Activated CD4-positive, alpha-beta memory T cell treated with anti-CD3 and anti-CD28 coated beads, Interleukin-2, amount 10 ng/mL, durations not matched to agents 7 days and 5 days (primary cell): ENCODE data around the gene TTC31. TPM values are rescaled to one million over a fixed set of nuclear protein-coding genes. Genes with fewer than 3 reads are reported as not detected.

Experiments
- CTCF ChIA-PET: fragments of 350-600 bp; sonication (Branson Sonifier 250); formaldehyde crosslinking; loops from one replicate; lab custom pipeline; 2021; ENCODE audit warnings: antibody characterized with exemption, inconsistent platforms; lab: Charles Lee
- POLR2A ChIA-PET: fragments of 350-600 bp; sonication (Branson Sonifier 250); formaldehyde crosslinking; loops from one replicate; lab custom pipeline; 2021; ENCODE audit warnings: antibody characterized with exemption; lab: Charles Lee
- DNase-seq: peaks from one replicate; pipeline ENCODE4 v3.0.0-alpha.2; 2020
- H3K27ac Mint-ChIP-seq: one replicate; pipeline ENCODE4 v1.8.0; 2021; ENCODE audit warnings: mild to moderate bottlenecking, mixed read lengths
- H3K27me3 Mint-ChIP-seq: one replicate; pipeline ENCODE4 v1.8.0; 2021; ENCODE audit warnings: mixed read lengths
- H3K36me3 Mint-ChIP-seq: one replicate; pipeline ENCODE4 v1.8.0; 2021; ENCODE audit warnings: low read depth, mixed read lengths
- H3K4me1 Mint-ChIP-seq: one replicate; pipeline ENCODE4 v1.8.0; 2021; ENCODE audit warnings: mixed read lengths
- H3K4me3 Mint-ChIP-seq: one replicate; pipeline ENCODE4 v1.8.0; 2021; ENCODE audit warnings: mild to moderate bottlenecking, mixed read lengths
- H3K9me3 Mint-ChIP-seq: one replicate; pipeline ENCODE4 v1.8.0; 2021; ENCODE audit warnings: mixed read lengths
- total RNA-seq, 2 experiments: library from RNA; stranded (reverse); gene quantifications; one replicate each; pipeline ENCODE4 v1.2.3, GENCODE V29; 2021

TTC31 gene
- total RNA-seq, 2 experiments from 2014 or later = 42.3 to 42.9 TPM

DNA sequence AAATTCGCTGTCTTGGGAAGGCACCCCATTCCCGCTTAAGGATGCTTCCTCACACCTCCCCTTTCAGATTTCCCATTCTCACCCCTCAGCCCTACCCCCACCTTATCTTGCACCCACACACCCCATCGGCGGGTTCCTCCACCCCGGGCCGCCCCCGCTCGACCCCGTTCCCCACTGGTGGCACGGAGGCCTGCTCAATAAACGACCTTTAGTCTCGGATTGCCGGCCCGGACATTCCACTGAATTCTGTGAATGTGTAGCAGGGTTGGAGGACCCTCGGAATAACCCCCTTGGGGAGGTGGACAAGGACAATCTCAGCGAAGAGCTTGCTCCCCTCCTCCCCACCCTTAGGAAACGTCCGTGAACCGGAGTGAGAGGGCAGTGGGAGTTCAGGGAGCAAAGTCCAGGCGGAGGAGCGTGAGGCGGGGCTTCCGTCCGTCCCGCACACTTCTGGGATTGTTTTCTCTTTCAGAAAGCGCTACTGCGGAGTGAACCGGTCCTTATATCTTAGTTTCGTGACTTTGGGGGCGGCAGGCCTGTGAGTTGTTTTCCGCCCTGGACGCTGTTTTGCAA is 19.4 kb downstream of the TTC31 start:
- H3K4me3 Mint-ChIP-seq = peak overlapping the region; percentile 71
- DNase-seq = no peak
- H3K36me3 Mint-ChIP-seq = peaks cover 61% of the 10 kb centered on the region
- POLR2A ChIA-PET = interaction anchor here (1.5 to 5.7 kb wide), 4 partner anchors 12 to 45 kb away, joined by 6 to 57 read pairs (median 25); partner anchors contain the start of genes AUP1, CCDC142, HTRA2 and TLX2
- H3K9me3 Mint-ChIP-seq = no peaks in the 10 kb centered on the region
- CTCF ChIA-PET = interaction anchor here (1.2 to 2.5 kb wide), 4 partner anchors 10 to 30 kb away, joined by 3 to 12 read pairs (median 9); partner anchors contain the start of genes CCDC142 and TTC31
- H3K27ac Mint-ChIP-seq = no peak overlapping the region
- H3K27me3 Mint-ChIP-seq = peaks cover 46% of the 10 kb centered on the region
- peaks cover 75% of the 10 kb centered on the region for H3K4me1 Mint-ChIP-seq

DNA sequence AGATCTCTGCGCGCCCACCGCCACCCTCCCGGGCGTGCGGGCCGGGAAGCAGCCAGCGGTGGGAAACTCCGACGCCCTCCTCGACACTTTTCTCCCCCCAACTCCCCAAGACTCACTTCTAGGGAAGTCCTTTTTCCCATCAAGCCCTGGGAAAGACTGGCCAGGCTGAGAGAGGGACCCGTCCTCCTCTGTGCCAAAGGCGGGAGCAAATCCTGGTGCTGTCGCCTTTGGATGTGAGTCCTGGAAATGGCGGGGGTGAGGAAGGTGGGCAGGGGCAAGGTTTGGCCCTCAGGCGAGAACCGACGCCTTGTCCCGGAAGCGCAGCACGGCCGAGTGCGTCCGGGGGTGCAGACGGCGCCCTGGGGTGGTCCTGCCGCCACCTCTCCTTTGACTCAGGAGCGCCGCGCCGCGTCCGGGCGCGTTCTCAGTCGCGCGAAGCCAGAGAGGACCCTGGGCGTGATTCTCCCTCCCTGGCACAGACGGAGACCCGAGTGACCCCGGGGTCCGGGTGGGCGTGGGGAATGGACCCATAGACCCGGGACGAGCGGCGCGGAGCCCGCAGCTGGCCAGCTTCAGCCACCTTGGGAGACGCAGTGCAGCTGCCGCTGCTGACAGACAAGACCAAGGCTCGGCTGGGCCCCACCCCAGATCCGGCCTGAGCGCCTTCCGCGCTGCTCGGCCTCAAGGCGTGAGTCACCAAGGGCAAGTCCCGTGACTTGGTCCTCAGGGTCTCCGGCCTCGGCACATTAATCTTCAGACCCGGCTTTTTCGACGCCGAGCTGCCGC is 20.0 kb downstream of the TTC31 start:
- ChIA-PET POLR2A (interaction anchor here (0.8 to 3.7 kb wide), 6 partner anchors 9 to 46 kb away, joined by 3 to 25 read pairs (median 8); partner anchors contain the start of genes AUP1, CCDC142, HTRA2 and TLX2), CTCF (interaction anchor here (1.2 to 2.5 kb wide), 7 partner anchors 9 to 84 kb away, joined by 3 to 12 read pairs (median 5); partner anchors contain the start of genes CCDC142 and TTC31)
- H3K4me1 Mint-ChIP-seq = peaks cover 73% of the 10 kb centered on the region
- peak; percentile 70 for DNase-seq
- no peak overlapping the region for H3K27ac Mint-ChIP-seq
- H3K4me3 Mint-ChIP-seq = peak overlapping the region; percentile 71
- H3K36me3 Mint-ChIP-seq = peaks cover 65% of the 10 kb centered on the region
- no peaks in the 10 kb centered on the region for H3K9me3 Mint-ChIP-seq
- peaks cover 46% of the 10 kb centered on the region for H3K27me3 Mint-ChIP-seq

DNA sequence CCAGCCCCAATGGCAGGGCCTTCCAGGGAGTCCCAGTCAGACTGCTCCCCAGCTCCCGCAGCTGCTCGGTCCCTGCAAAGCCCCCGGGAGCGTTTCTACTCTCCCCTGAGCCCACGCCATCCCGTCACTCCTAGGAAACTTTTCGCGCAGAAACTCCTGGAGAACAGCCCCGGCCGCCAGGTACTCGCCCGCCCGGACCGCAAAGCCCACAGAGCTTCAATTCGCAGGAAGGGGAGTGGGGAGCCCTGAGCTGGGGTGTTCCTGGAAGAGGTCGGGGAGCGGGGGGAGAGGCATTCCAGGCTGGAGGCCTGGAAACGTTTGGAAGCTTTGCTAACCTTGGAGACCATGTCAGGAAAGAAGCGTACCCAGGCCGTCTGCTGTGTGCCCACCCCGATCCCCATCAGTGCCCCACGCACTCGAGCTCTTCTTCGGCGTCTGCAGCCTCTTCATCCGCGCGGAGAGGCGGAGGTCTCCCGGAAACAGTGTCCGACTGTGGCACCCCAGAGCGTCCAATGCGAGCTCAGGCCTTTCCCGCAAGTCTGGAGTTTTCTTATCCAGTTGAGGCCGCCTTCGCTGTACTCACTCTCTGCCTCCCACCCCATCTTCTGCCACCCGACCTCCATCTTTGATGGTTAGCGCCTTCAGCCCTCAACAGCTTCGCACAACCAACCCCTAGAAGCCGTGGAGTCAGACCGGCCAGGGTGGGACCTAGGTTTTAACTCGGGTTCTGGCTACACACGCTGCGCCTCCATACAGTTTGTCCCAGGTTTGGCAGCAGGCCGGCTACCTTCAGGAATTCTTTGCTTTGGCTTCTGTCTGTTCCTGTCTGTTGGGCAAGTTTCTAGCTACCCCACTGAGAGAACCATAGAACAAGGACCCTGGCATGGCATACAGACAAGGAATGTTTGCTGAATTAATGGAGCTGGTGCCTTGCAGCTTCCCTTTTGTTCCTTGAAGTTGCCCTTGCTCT is 20.9 kb downstream of the TTC31 start:
- Mint-ChIP-seq H3K36me3 (peaks cover 60% of the 10 kb centered on the region), H3K9me3 (no peaks in the 10 kb centered on the region), H3K27ac (no peak overlapping the region), H3K27me3 (peaks cover 42% of the 10 kb centered on the region), H3K4me1 (peaks cover 73% of the 10 kb centered on the region), H3K4me3 (peak overlapping the region; percentile 71)
- ChIA-PET CTCF (interaction anchor here (1.2 to 2.5 kb wide), 7 partner anchors 10 to 84 kb away, joined by 3 to 12 read pairs (median 5); partner anchors contain the start of genes CCDC142 and TTC31), POLR2A (interaction anchor here (0.8 to 3.7 kb wide), 7 partner anchors 10 to 47 kb away, joined by 3 to 25 read pairs (median 7); partner anchors contain the start of genes AUP1, CCDC142, DQX1 and HTRA2)
- DNase-seq = no peak

DNA sequence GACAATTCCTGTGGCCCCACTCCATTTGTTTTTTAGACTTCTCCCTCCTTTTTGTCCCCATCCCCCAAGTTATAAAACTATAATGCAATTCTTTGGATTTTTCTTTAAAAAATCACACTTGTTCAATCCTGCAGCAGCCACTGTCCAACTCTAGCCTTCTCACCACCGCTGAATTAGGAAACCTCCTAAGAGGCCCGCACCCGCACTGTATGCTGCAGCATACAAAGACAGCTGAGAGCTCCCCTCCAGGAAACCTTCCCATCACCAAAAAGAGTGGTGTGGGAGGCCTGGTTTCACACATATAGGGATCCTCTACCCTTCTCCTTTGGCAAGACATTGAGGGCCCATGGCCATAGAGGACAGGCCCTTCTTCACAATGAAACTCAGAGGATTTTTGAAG is 21.7 kb downstream of the TTC31 start:
- CTCF ChIA-PET = interaction anchor here (1.4 to 2.5 kb wide), 3 partner anchors 19 to 83 kb away, joined by 3 to 12 read pairs (median 6); partner anchors contain the start of genes CCDC142 and TTC31
- POLR2A ChIA-PET = interaction anchor here (1.0 to 3.7 kb wide), 4 partner anchors 10 to 25 kb away, joined by 4 to 25 read pairs (median 14); partner anchors contain the start of genes AUP1, CCDC142, DQX1 and HTRA2
- Mint-ChIP-seq H3K9me3 (no peaks in the 10 kb centered on the region), H3K36me3 (peaks cover 56% of the 10 kb centered on the region), H3K27me3 (peaks cover 37% of the 10 kb centered on the region), H3K4me1 (peaks cover 68% of the 10 kb centered on the region), H3K4me3 (peak overlapping the region; percentile 8), H3K27ac (no peak overlapping the region)
- no peak for DNase-seq

DNA sequence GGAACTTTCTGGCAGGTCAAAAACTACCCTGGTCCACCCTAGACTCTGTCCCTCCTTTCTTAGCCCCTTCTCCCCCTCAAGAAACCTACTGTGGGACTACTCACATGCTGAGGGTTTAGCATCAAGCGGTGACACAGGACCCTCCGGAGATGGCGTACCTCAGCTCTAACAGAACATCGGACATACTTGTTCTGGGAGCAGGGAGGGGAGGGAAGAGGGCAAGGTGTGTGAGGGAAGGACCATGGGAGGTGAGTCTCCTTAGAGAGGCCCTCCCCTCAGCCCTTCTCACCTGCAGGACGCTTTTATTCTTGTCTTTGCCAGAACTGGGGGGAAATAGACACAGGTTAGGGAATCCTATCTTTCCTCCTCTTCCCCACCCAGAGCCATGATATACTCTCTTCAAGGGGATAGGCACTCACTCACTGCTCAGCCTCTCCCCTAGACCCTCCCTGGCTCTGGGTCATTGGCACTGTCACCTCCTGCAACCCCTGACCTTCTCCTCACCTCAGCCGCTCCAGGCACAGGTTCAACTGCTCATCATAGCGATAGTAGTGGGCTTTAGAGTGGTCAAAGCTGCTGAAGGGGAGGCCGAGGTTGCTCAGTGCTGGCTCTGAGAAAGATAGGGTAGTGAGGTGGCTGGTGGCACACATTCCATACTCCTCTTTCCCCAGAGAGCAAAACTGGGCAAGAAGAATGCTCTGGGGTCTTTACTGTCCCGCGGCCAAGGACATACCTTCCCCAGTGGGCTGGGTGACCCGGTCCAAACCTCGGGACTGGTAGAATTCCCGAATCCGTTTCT is 22.8 kb downstream of the TTC31 start:
- ChIA-PET CTCF (interaction anchor here (2.5 kb wide), 1 partner anchor 82 kb away, joined by 6 read pairs; no protein-coding TSS in a partner anchor), POLR2A (interaction anchor here (3.1 to 5.1 kb wide), 4 partner anchors 9 to 25 kb away, joined by 18 to 52 read pairs (median 22); partner anchors contain the start of genes AUP1, CCDC142, HTRA2 and TLX2)
- Mint-ChIP-seq H3K4me1 (peaks cover 70% of the 10 kb centered on the region), H3K36me3 (peaks cover 50% of the 10 kb centered on the region), H3K27ac (no peak overlapping the region), H3K27me3 (peaks cover 33% of the 10 kb centered on the region), H3K4me3 (no peak overlapping the region), H3K9me3 (no peaks in the 10 kb centered on the region)
- DNase-seq = no peak

DNA sequence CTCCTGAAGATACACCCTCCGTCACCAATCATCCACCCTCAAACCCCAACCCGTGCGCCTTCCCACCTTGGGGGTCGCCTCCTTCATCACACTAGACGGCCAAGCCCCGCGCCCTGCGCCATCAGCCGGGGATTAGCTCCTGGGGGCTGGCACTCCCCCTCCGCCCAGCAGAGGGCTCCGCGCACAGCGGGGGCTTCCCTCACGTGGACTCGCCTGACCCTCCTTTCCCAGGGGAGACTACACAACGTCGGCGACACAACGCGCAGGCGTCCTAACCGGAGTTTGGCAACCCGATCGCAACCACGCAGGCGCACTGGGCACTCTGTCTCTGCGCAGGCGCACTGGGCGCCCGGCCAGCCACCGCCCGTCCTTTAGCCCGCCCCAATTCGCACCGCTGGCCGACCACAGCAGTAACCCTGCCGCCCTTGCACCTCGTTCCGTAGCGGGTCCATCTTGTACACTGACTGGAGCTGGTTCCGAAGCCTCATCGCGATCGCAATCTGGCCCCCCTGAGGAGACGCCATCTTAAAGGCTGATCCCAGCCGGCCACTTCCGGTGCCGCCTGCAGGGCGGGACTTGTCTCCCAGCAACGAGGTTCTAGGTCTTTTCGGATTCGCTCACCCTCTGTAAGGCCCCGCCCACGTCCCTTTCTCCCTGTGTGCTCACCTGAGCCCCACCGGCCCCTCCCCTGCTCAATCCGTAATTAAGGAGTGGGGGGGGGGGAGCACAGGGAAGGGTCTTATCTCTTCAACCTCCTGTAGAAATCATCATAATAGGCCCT is 24.5 kb downstream of the TTC31 start, which contains the start of gene PCGF1:
Gene PCGF1 (minus strand): TSS at position 551 of the 781 bp plus-strand sequence. CDS start 27 bp downstream, at position 524.
- CTCF ChIA-PET = interaction anchor here (1.5 to 1.9 kb wide), 2 partner anchors 24 to 78 kb away, joined by 4 read pairs; no protein-coding TSS in a partner anchor

DNA sequence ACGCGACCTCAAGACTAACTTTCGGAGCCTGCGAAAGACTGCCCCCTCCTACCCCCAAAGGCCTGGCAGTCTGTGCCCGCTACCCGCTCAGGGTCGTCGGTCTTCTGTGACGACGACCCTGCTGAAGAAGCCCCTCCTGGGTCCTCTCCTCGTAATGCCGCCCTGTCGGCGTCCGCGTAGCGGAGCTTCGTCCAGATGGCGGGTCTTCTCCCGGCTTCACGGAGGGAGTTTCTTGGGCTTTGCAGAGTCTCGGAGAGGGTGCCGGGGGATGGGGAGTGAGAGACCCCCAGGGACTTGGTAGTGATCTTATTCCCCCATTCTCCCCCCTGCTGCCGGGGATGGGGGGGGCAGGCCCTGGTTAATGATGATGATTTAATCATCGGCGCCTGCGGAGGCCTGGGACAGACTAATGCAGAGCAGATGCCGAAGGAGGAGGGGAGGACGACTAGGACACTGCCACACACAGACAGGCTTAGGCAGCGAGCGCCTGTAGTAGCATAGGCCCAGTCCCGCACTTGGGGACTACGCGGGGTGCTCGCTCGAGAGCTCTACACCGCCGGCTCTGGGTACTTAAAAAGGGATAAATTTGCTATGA is 25.1 kb downstream of the TTC31 start:
- Mint-ChIP-seq H3K4me1 (peaks cover 62% of the 10 kb centered on the region), H3K4me3 (peak overlapping the region; percentile 97), H3K36me3 (peaks cover 38% of the 10 kb centered on the region), H3K9me3 (no peaks in the 10 kb centered on the region), H3K27me3 (peaks cover 29% of the 10 kb centered on the region), H3K27ac (peak overlapping the region; percentile 99)
- CTCF ChIA-PET = interaction anchor here (1.9 to 2.9 kb wide), 2 partner anchors 77 to 78 kb away, joined by 4 to 10 read pairs; no protein-coding TSS in a partner anchor
- POLR2A ChIA-PET = interaction anchor here (1.1 to 5.1 kb wide), 7 partner anchors 8 to 50 kb away, joined by 3 to 52 read pairs (median 11); partner anchors contain the start of genes AUP1, CCDC142, HTRA2 and LBX2
- peak; percentile 32 for DNase-seq

More for the DNA sequence above, 24.5 kb downstream of the TTC31 start, which contains the start of gene PCGF1:
- peaks cover 29% of the 10 kb centered on the region for H3K27me3 Mint-ChIP-seq
- POLR2A ChIA-PET = interaction anchor here (1.1 to 5.1 kb wide), 6 partner anchors 9 to 49 kb away, joined by 3 to 52 read pairs (median 11); partner anchors contain the start of genes AUP1, CCDC142, HTRA2 and LBX2
- peak within 1 kb of the TSS; percentile 97 for H3K4me3 Mint-ChIP-seq
- no peaks in the 10 kb centered on the region for H3K9me3 Mint-ChIP-seq
- H3K36me3 Mint-ChIP-seq = peaks cover 38% of the 10 kb centered on the region
- DNase-seq = peak; percentile 98
- peak within 1 kb of the TSS; percentile 99 for H3K27ac Mint-ChIP-seq
- peaks cover 69% of the 10 kb centered on the region for H3K4me1 Mint-ChIP-seq

DNA sequence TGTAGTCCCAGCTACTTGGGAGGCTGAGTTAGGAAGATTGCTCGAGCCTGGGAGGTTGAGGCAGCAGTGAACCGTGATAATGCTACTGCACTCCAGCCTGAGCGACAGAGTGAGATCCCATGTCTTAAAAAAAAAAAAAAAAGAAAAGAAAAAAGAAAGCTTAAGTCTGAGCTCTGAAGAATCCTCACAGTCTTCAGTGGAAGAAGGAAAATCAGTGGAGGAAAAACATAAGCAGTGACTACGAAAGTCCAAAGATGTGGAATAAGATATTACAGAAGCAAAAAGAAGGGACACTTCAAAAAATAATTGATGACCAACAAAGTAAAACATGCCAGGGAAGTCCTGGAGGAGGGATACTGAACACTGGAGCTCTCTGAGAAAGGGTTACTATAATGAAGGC is 27.4 kb downstream of the TTC31 start:
- no peak overlapping the region for H3K4me3 Mint-ChIP-seq
- H3K27ac Mint-ChIP-seq = no peak overlapping the region
- peaks cover 54% of the 10 kb centered on the region for H3K4me1 Mint-ChIP-seq
- DNase-seq = no peak
- peaks cover 21% of the 10 kb centered on the region for H3K36me3 Mint-ChIP-seq
- H3K9me3 Mint-ChIP-seq = no peaks in the 10 kb centered on the region
- POLR2A ChIA-PET = interaction anchor here (0.9 to 5.1 kb wide), 9 partner anchors 9 to 56 kb away, joined by 3 to 52 read pairs (median 4); partner anchors contain the start of genes AUP1, CCDC142, HTRA2 and INO80B
- CTCF ChIA-PET = interaction anchor here (0.9 to 2.9 kb wide), 3 partner anchors 20 to 77 kb away, joined by 3 to 10 read pairs (median 8); partner anchors contain the start of genes AUP1 and HTRA2
- H3K27me3 Mint-ChIP-seq = peaks cover 37% of the 10 kb centered on the region

DNA sequence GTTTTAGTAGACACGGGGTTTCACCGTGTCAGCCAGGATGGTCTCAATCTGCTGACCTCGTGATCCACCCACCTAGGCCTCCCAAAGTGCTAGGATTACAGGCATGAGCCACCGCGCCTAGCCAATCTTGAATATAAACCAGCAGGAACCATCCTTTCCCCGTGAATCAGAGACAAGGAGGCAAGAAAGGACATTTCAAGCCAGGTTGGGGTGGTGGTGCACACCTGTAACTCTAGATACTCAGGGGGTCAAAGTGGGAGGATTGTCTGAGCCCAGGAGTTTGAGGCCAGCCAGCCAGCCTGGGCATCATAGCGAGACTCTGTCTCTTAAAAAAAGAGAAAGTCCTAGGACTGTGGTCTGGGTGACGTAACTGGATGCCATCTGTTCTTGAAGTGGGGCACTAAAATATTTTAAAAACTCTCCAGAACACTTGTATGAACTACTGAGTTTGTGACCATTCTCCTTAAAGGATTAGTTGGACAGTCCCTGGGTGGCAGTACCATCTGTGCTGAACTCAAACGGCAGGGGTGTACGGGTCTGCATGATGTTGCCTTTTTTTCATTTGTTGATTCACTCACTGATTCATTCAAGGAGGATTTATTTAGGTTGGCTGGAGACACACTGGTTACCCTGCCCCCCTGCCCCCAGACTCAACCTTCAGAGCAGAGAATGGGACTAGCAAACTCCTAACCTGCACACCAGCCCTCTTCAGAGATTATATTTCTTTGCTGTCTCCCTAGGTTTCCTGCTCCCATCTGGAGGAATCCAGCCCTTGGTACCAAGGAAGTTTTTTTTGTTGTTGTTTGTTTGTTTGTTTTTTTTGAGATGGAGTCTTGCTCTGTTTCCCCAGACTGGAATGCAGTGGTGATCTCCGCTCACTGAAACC is 28.5 kb downstream of the TTC31 start:
- Mint-ChIP-seq H3K4me3 (no peak overlapping the region), H3K36me3 (peaks cover 16% of the 10 kb centered on the region), H3K4me1 (peaks cover 56% of the 10 kb centered on the region), H3K27ac (no peak overlapping the region), H3K27me3 (peaks cover 45% of the 10 kb centered on the region), H3K9me3 (no peaks in the 10 kb centered on the region)
- POLR2A ChIA-PET = interaction anchor here (1.3 to 5.1 kb wide), 3 partner anchors 19 to 57 kb away, joined by 4 to 52 read pairs (median 6); partner anchors contain the start of genes AUP1, CCDC142, HTRA2 and INO80B
- CTCF ChIA-PET = interaction anchor here (0.6 to 2.9 kb wide), 4 partner anchors 10 to 74 kb away, joined by 3 to 10 read pairs (median 4); no protein-coding TSS in a partner anchor
- no peak for DNase-seq
